Activated B cell treated with CpG ODN at 0.5 μM for 24 hours (primary cell): ENCODE measurements around the gene SGMS2. TPM values are rescaled to one million over a fixed set of nuclear protein-coding genes. Genes with fewer than 3 reads are reported as not detected.

Experiments
- ATAC-seq: fragments of 200-7000 bp; cut with Tn5 transposase; one replicate; pipeline ENCODE4 v1.10.0; 2021; ENCODE audit warnings: low read depth, mild to moderate bottlenecking, moderate library complexity
- CTCF ChIA-PET: fragments of 350-600 bp; sonication (Branson Sonifier 250); formaldehyde crosslinking; loops from one replicate; lab custom pipeline; 2021; ENCODE audit warnings: antibody characterized with exemption; lab: Charles Lee
- POLR2A ChIA-PET: fragments of 350-600 bp; sonication (Branson Sonifier 250); formaldehyde crosslinking; loops from one replicate; lab custom pipeline; 2021; ENCODE audit warnings: antibody characterized with exemption; lab: Charles Lee
- DNase-seq: peaks from one replicate; pipeline ENCODE4 v3.0.0; 2022
- H3K27ac Mint-ChIP-seq: one replicate; pipeline ENCODE4 v1.8.0; 2020; ENCODE audit warnings: mixed read lengths
- H3K27me3 Mint-ChIP-seq: one replicate; pipeline ENCODE4 v1.8.0; 2021; ENCODE audit warnings: mixed read lengths
- H3K36me3 Mint-ChIP-seq: one replicate; pipeline ENCODE4 v1.8.0; 2021; ENCODE audit warnings: low read depth, mixed read lengths
- H3K4me1 Mint-ChIP-seq: one replicate; pipeline ENCODE4 v1.8.0; 2021; ENCODE audit warnings: mixed read lengths
- H3K4me3 Mint-ChIP-seq: one replicate; pipeline ENCODE4 v1.8.0; 2020; ENCODE audit warnings: mild to moderate bottlenecking, mixed read lengths
- H3K9me3 Mint-ChIP-seq: one replicate; pipeline ENCODE4 v1.8.0; 2020; ENCODE audit warnings: mixed read lengths
- CTCF ChIP-seq: fragments of 200-600 bp; IDR thresholded peaks from one replicate; pipeline ENCODE4 v1.8.0; 2022; ENCODE audit warnings: antibody characterized with exemption, mild to moderate bottlenecking
- intact Hi-C: fragments of 100-400 bp; cut with micrococcal nuclease; formaldehyde crosslinking; loops from one replicate; pipeline ENCODE4 v1.15.1; 2024
- total RNA-seq: library from RNA; stranded (reverse); gene quantifications from 2 replicates; pipeline ENCODE4 v1.2.3, GENCODE V29; 2022

The SGMS2 gene
- total RNA-seq, 1 donor from 2014 or later: not detected

DNA sequence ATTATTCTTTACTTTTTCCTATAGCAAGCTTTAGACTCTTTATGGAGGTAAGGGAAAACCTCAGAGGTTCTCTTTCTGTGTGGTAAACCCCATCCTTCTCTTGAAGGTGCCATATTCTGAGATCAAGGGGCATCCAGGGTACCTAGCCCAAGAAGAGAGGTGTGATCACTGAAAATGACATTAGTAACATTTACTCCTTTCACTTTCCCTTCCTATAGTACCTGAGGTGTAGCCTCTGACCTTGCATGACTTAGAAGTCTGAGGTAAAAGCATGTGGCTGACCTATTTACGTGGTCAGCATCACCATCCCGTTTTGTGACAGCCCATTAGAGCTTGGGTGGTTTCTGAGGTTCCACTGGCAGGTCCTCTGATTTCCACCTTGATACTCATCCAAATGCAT, 25.7 kb downstream of the SGMS2 start:
- no peak for TF ChIP-seq CTCF
- H3K4me3 Mint-ChIP-seq: no peak overlapping the region
- H3K27me3 Mint-ChIP-seq: peaks cover 7% of the 10 kb centered on the region
- no peak overlapping the region for H3K27ac Mint-ChIP-seq
- H3K36me3 Mint-ChIP-seq: no peaks in the 10 kb centered on the region
- CTCF ChIA-PET: no interaction called here
- intact Hi-C loops: no loop called here
- DNase-seq (no peak), ATAC-seq (no peak)
- POLR2A ChIA-PET: no interaction called here
- H3K9me3 Mint-ChIP-seq: peaks cover 3% of the 10 kb centered on the region
- no peaks in the 10 kb centered on the region for H3K4me1 Mint-ChIP-seq

DNA sequence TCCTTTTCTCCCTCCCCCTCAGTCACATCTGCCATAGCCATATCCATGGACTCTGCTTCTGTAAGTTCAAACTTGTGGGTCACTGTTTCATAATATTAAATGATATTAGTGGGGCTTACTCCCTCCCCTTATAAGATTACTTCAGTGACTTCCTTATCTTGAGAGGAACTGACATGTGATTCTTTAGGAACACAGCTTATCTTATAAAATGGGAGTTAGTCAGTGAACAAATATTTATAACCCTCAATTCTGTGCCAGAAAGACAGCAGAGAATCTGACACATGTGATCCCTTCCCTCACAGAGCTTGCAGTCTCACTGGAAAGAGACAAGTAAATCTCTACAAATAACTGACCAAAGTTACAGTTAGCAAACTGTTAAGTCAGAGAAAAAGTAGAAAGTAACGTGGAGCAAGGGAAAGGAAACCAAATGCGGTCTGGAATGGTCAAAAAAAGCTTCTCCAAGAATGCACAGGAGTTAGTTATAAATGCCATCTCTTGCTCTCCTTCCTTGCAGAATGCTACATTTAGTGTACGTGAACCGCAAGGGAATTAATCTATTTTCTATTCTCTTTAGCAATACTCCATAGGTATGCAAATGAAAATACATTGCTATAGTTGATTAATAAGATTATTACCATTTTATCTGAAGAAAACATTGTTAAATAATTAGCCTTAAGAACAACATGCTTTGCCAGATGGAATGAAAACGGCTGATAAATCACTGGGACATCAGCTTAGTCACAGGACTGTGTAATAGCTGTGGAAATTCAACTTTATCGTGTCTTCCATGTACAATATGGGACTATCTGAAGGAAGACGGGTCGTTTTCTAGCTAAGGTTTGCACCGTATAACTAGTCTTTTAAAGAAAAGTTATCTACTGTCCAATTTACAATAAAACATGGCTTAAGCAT, 29.0 kb downstream of the SGMS2 start:
- Mint-ChIP-seq H3K4me3 (no peak overlapping the region), H3K27ac (no peak overlapping the region), H3K36me3 (no peaks in the 10 kb centered on the region), H3K4me1 (no peaks in the 10 kb centered on the region), H3K9me3 (no peaks in the 10 kb centered on the region), H3K27me3 (peaks cover 16% of the 10 kb centered on the region)
- POLR2A ChIA-PET: no interaction called here
- DNase-seq: no peak
- no peak for TF ChIP-seq CTCF
- no peak for ATAC-seq
- CTCF ChIA-PET: no interaction called here
- intact Hi-C loops: no loop called here

DNA sequence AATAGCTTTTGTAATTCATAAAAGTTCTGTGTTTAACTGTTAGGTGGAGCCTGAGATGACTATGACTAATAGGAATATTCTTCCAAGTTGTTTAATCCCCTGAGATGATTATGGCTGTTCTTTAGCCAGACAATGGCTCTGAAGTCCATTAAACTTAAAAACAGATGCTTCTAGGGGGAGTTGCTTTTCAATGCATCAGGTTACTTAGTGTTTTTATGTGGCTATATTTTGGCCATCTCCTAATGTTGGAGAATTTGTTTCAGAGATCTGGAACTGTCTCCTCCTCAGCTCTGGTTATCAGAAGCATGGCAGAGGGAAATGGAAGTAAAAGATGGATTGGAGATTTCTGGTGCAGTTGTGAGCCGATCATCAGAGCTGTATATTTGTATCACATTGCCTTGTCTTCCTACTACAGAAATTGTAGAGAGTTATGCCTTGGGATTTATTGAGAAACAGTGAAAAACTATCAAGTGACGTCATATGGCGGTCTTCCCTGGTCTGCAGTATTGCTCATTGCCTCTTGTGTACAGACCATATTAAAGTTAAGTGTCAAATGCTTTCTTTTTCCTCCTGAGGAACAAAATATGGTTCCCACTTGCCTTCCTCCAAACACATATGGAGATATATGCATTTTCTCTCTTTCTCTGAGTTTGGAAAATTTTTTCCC, 29.8 kb downstream of the SGMS2 start:
- Mint-ChIP-seq H3K36me3 (no peaks in the 10 kb centered on the region), H3K27me3 (peaks cover 18% of the 10 kb centered on the region), H3K9me3 (no peaks in the 10 kb centered on the region), H3K4me3 (no peak overlapping the region), H3K4me1 (no peaks in the 10 kb centered on the region), H3K27ac (no peak overlapping the region)
- DNase-seq (no peak), ATAC-seq (no peak)
- ChIA-PET CTCF (no interaction called here), POLR2A (no interaction called here)
- intact Hi-C loops: no loop called here
- no peak for TF ChIP-seq CTCF

- H3K9me3 Mint-ChIP-seq: no peaks in the 10 kb centered on the region
- H3K27me3 Mint-ChIP-seq: peaks cover 20% of the 10 kb centered on the region
- no peaks in the 10 kb centered on the region for H3K4me1 Mint-ChIP-seq
- CTCF ChIA-PET: no interaction called here
- ATAC-seq (no peak), DNase-seq (no peak)
- no peaks in the 10 kb centered on the region for H3K36me3 Mint-ChIP-seq
- intact Hi-C loops: no loop called here
- no peak overlapping the region for H3K4me3 Mint-ChIP-seq
- no peak for TF ChIP-seq CTCF
- H3K27ac Mint-ChIP-seq: no peak overlapping the region
- POLR2A ChIA-PET: no interaction called here
These were observed 31.0 kb downstream of the SGMS2 start for GRCh38 chr4:107855723-107856122.

DNA sequence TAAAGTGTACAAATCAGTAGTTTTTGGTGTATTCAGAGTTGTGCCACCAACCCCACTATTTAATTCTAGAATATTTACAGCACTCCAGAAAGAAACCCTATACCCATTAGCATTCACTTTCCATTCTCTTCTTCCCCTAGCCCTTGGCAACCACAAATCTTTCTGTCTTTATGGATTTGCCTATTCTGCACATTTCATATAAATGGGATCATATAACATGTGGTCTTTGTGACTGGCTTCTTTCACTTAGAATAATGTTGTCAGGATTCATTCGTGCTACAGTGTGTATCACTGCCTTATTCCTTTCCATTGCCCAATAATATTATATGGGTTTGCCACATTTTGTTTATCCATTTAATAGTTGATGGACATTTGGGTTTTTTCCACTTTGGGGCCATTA, 32.2 kb downstream of the SGMS2 start:
- Mint-ChIP-seq H3K36me3 (no peaks in the 10 kb centered on the region), H3K9me3 (no peaks in the 10 kb centered on the region), H3K4me1 (no peaks in the 10 kb centered on the region), H3K27ac (no peak overlapping the region), H3K27me3 (peaks cover 21% of the 10 kb centered on the region), H3K4me3 (no peak overlapping the region)
- no peak for TF ChIP-seq CTCF
- intact Hi-C loops: no loop called here
- no peak for DNase-seq
- ATAC-seq: no peak
- ChIA-PET CTCF (no interaction called here), POLR2A (no interaction called here)
